B cell (primary cell): ENCODE measurements around the gene ZNF592.

Experiments used
- CTCF ChIP-seq: fragments of 200-600 bp; IDR thresholded peaks from one replicate; pipeline ENCODE4 v1.8.0; 2022; ENCODE audit warnings: antibody characterized with exemption, mild to moderate bottlenecking
- EZH2 ChIP-seq: IDR thresholded peaks from 2 replicates; pipeline ENCODE4 v1.6.1; 2012; ENCODE audit warnings: borderline replicate concordance, low read depth, mild to moderate bottlenecking, moderate library complexity, low read length; ENCODE audit not compliant: insufficient read depth, poor library complexity, severe bottlenecking

GRCh38 chr15:84764989-84765388 is 16.6 kb downstream of the ZNF592 start:
- TF ChIP-seq CTCF (no peak), EZH2 (no peak)
